Endodermal cell (in vitro differentiated cells): Measurements from ENCODE around the gene FCN1. TPM values are rescaled to one million over a fixed set of nuclear protein-coding genes. Genes with fewer than 3 reads are reported as not detected.

Experiments used
- DNase-seq: peaks from one replicate; pipeline ENCODE4 v3.0.0-alpha.2; 2017
- H3K27ac ChIP-seq: 2 replicates; pipeline ENCODE4 v1.5.1; 2013; ENCODE audit warnings: mild to moderate bottlenecking, low read depth, low read length, moderate library complexity
- H3K27me3 ChIP-seq: 2 replicates; pipeline ENCODE4 v1.6.1; 2013; ENCODE audit warnings: mild to moderate bottlenecking, low read length, moderate library complexity; ENCODE audit not compliant: insufficient read depth, control insufficient read depth, poor library complexity, severe bottlenecking
- H3K36me3 ChIP-seq: 2 replicates; pipeline ENCODE4 v1.7.0; 2013; ENCODE audit warnings: mild to moderate bottlenecking, low read length, moderate library complexity; ENCODE audit not compliant: control insufficient read depth, insufficient read depth
- H3K4me1 ChIP-seq: one replicate; pipeline ENCODE4 v1.7.0; 2013; ENCODE audit warnings: low read length; ENCODE audit not compliant: control insufficient read depth, insufficient read depth
- H3K4me3 ChIP-seq: 2 replicates; pipeline ENCODE4 v1.5.1; 2013; ENCODE audit warnings: mild to moderate bottlenecking, low read length, moderate library complexity
- H3K9ac ChIP-seq: 2 replicates; pipeline ENCODE4 v1.6.1; 2013; ENCODE audit warnings: mild to moderate bottlenecking, low read length, moderate library complexity; ENCODE audit not compliant: poor library complexity, severe bottlenecking; ENCODE audit errors: extremely low read depth
- H3K9me3 ChIP-seq: 2 replicates; pipeline ENCODE4 v1.6.1; 2013; ENCODE audit warnings: mild to moderate bottlenecking, low read length, moderate library complexity; ENCODE audit not compliant: control insufficient read depth
- H3K27ac Mint-ChIP-seq: 2 replicates; pipeline ENCODE4 v1.8.0; 2020; ENCODE audit warnings: mixed read lengths
- H3K27me3 Mint-ChIP-seq: 2 replicates; pipeline ENCODE4 v1.8.0; 2021; ENCODE audit warnings: mild to moderate bottlenecking, mixed read lengths; ENCODE audit not compliant: insufficient read depth
- H3K36me3 Mint-ChIP-seq: 2 replicates; pipeline ENCODE4 v1.8.0; 2020; ENCODE audit warnings: low read depth, mixed read lengths
- H3K4me1 Mint-ChIP-seq: 2 replicates; pipeline ENCODE4 v1.8.0; 2020; ENCODE audit warnings: mixed read lengths
- H3K4me3 Mint-ChIP-seq: 2 replicates; pipeline ENCODE4 v1.8.0; 2020; ENCODE audit warnings: mild to moderate bottlenecking, moderate library complexity, mixed read lengths
- H3K9me3 Mint-ChIP-seq: 2 replicates; pipeline ENCODE4 v1.8.0; 2020; ENCODE audit warnings: mild to moderate bottlenecking, mixed read lengths
- WGBS, 2 experiments: methylation state at CpG; one replicate each; pipeline versions ENCODE4 v1.1.5 to v1.1.7; 2013; ENCODE audit warnings: missing lambda C conversion rate in 2 of 2, mixed read lengths in 1 of 2; ENCODE audit not compliant: insufficient coverage in 1 of 2, insufficient read length in 1 of 2; 5-methylcytosine and 5-hydroxymethylcytosine counted together
- total RNA-seq, 2 donors: library from RNA; stranded (reverse); fragmentation: NEBNext Ultra II Directional in 1 of 2; extraction: Animal tissue kit (Norgen Biotek cat#: 25700) in 1 of 2; gene quantifications; 2 replicates in 1 of 2; 3 replicates in 1 of 2; pipeline ENCODE4 v1.2.1, GENCODE V29; 2021
- TF ChIP-seq, protein P1 (sequence below): fragments of 200-600 bp; sonication (generic); conservative IDR thresholded peaks from 2 replicates; pipeline ENCODE4 v1.5.0; 2021; ENCODE audit warnings: antibody characterized with exemption, mild to moderate bottlenecking

Gene FCN1
- total RNA-seq, 2 donors from 2014 or later, result not detected

DNA sequence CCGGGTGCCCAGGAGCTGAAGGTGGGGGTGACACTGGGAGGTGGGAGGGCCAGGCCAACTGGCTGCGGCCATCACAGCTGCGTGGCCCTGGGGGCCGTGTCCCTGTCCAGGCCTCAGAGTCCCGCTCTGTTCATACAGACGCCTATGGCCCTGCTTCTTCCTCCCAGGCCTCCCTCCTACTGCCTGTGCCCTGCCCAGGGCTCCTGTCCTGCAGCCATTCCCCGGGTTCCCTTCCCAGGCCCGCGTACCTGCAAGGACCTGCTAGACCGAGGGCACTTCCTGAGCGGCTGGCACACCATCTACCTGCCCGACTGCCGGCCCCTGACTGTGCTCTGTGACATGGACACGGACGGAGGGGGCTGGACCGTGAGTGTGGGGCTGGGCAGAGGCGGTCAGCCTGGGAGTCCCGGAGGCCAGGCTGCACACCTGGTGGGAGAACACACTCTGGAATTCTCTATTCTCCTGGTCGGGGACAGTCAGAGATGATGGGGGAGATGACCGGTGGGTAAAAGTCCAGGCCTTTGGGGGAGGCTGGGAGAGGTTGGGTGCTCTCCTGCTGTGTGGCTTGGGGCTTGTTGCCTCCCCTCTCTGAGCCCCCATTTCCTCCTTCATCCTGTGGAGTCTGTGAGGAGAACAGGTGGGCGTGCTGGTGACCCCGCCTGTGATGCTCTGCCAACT lies 32.6 kb downstream of the FCN1 start:
- H3K4me3 Mint-ChIP-seq, result no peak overlapping the region
- H3K27ac Mint-ChIP-seq, result no peak overlapping the region
- H3K4me1 ChIP-seq, result no peaks in the 10 kb centered on the region
- H3K9ac ChIP-seq, result no peak overlapping the region
- H3K9me3 Mint-ChIP-seq, result no peaks in the 10 kb centered on the region
- no peaks in the 10 kb centered on the region for H3K27me3 ChIP-seq
- H3K36me3 Mint-ChIP-seq, result no peaks in the 10 kb centered on the region
- no peaks in the 10 kb centered on the region for H3K9me3 ChIP-seq
- H3K36me3 ChIP-seq, result no peaks in the 10 kb centered on the region
- H3K4me1 Mint-ChIP-seq, result no peaks in the 10 kb centered on the region
- WGBS, 2 experiments, result 93 to 97% methylated on average over 5 to 22 of the region's 22 CpGs
- H3K27me3 Mint-ChIP-seq, result no peaks in the 10 kb centered on the region
- H3K27ac ChIP-seq, result no peak overlapping the region
- no peak for DNase-seq
- TF ChIP-seq, protein P1, sequence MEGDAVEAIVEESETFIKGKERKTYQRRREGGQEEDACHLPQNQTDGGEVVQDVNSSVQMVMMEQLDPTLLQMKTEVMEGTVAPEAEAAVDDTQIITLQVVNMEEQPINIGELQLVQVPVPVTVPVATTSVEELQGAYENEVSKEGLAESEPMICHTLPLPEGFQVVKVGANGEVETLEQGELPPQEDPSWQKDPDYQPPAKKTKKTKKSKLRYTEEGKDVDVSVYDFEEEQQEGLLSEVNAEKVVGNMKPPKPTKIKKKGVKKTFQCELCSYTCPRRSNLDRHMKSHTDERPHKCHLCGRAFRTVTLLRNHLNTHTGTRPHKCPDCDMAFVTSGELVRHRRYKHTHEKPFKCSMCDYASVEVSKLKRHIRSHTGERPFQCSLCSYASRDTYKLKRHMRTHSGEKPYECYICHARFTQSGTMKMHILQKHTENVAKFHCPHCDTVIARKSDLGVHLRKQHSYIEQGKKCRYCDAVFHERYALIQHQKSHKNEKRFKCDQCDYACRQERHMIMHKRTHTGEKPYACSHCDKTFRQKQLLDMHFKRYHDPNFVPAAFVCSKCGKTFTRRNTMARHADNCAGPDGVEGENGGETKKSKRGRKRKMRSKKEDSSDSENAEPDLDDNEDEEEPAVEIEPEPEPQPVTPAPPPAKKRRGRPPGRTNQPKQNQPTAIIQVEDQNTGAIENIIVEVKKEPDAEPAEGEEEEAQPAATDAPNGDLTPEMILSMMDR, result no peak
- H3K4me3 ChIP-seq, result no peak overlapping the region

DNA sequence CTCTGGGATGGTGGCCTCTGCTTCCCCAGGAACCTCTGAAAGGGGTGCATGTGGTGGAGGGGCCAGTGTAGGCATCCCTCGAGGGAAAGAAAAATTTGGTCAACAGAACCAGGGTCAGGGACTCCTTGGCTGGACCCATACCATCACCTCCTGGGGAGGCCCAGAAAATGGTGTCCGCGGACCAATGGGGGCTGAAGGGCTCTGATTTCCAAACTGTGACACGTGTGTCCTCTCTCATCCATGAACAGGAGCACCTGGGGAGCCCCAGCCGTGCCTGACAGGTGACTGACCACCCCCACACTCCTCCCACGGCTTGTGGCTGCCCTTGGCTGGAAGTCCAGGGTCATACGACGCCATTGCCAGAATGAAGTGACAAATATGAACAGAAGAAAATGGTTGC lies 33.2 kb downstream of the FCN1 start:
- H3K36me3 Mint-ChIP-seq, result no peaks in the 10 kb centered on the region
- no peaks in the 10 kb centered on the region for H3K36me3 ChIP-seq
- no peak overlapping the region for H3K9ac ChIP-seq
- no peaks in the 10 kb centered on the region for H3K27me3 ChIP-seq
- TF ChIP-seq, protein P1, result no peak
- no peaks in the 10 kb centered on the region for H3K4me1 ChIP-seq
- H3K4me1 Mint-ChIP-seq, result no peaks in the 10 kb centered on the region
- H3K27ac ChIP-seq, result no peak overlapping the region
- 91 to 92% methylated on average over 4 to 8 of the region's 8 CpGs for WGBS, 2 experiments
- DNase-seq, result no peak
- H3K4me3 Mint-ChIP-seq, result no peak overlapping the region
- H3K27ac Mint-ChIP-seq, result no peak overlapping the region
- no peaks in the 10 kb centered on the region for H3K27me3 Mint-ChIP-seq
- H3K9me3 Mint-ChIP-seq, result no peaks in the 10 kb centered on the region
- no peak overlapping the region for H3K4me3 ChIP-seq
- no peaks in the 10 kb centered on the region for H3K9me3 ChIP-seq

DNA sequence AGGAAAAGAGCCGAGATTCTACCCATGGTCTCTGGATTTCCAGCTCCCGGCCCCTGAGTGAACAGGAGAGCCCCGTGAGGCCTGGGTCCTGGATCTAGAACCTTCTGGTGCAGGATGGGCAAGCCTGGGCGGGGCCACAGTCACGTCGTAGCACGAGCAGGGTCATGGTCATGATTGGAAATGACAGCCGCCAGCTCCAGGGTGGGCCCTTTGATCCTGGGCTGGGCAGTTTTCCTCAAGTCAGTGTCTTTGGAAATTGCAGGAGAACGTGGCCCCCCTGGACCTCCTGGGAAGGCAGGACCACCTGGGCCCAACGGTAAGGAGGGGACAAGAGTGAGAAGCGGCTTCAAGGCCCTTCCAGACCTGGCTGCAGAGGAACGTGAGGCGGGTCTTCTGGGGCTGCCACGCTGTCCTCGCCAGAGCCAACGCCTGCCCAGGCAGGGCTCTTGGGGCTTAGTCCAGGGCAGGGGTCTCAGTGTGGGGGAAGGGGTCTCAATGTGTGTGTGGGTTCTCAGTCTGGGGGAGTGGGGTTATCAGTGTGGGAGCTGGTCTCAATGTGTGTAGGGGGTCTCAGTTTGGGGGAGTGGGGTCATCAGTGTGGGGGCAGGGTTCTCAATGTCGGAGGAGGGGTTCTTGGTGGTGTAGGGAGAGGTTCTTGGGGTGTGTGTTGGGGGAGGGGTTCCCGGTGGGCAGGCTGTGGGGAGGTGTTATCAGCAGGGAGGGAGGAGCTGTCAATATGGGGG lies 34.5 kb downstream of the FCN1 start:
- Histone ChIP-seq H3K9ac (no peak overlapping the region), H3K4me3 (no peak overlapping the region), H3K9me3 (no peaks in the 10 kb centered on the region), H3K27ac (no peak overlapping the region), H3K27me3 (no peaks in the 10 kb centered on the region), H3K4me1 (no peaks in the 10 kb centered on the region), H3K36me3 (no peaks in the 10 kb centered on the region)
- Mint-ChIP-seq H3K4me1 (no peaks in the 10 kb centered on the region), H3K4me3 (no peak overlapping the region), H3K27me3 (no peaks in the 10 kb centered on the region), H3K27ac (no peak overlapping the region), H3K9me3 (no peaks in the 10 kb centered on the region), H3K36me3 (no peaks in the 10 kb centered on the region)
- WGBS, 2 experiments, result 90 to 93% methylated on average over 11 to 18 of the region's 18 CpGs
- DNase-seq, result no peak
- TF ChIP-seq, protein P1, result no peak
